ENCODE measurements around the gene TARS1. TPM values are rescaled to one million over a fixed set of nuclear protein-coding genes. Genes with fewer than 3 reads are reported as not detected.

TARS1 gene
- total and polyA plus RNA-seq, 2 of the 8 experiments (the other 6 are each of a cell fraction or from before 2014, with no cell fraction given), result 94.4 to 445 TPM

DNA sequence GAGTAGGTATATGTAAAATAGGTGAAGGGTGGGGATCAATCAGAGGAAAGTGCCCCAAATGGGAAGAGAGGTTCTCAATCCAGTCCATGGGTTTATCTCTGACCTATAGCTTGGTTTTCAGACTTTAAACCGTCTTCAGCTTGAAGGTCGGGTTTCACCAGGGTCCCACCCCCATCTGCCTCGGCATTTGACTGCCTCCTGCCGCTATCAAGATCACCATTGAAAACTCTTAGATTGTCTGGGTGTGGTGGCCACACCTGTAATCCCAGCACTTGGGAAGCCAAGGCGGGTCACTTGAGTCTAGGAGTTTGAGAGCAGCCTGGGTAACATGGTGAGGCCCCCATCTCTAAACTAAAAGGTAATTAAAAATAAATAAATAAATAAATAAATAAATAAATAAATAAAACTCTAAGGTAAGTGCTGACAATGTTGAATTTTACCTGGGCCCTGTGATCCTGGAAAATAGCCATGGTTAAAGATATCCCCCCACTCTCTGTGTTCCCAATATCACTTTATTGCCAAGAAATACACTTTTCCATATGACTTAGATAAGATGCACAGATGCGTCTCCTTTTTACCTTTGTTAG is 48.8 kb downstream of the TARS1 start (continued):
- TF ChIP-seq, protein P1, sequence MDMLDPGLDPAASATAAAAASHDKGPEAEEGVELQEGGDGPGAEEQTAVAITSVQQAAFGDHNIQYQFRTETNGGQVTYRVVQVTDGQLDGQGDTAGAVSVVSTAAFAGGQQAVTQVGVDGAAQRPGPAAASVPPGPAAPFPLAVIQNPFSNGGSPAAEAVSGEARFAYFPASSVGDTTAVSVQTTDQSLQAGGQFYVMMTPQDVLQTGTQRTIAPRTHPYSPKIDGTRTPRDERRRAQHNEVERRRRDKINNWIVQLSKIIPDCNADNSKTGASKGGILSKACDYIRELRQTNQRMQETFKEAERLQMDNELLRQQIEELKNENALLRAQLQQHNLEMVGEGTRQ (IDR thresholded peaks at IDR 0.05; ENCODE audit: low read length), result no peak
- TF ChIP-seq RAD21 (IDR thresholded peaks at IDR 0.05 in 1 of 2, conservative IDR thresholded peaks at IDR 0.05 in 1 of 2; ENCODE audit: low read depth in 2 of 2, low read length in 2 of 2), result no peak
- no peak for TF ChIP-seq SP1 (IDR thresholded peaks at IDR 0.05; ENCODE audit: low read depth, low read length)
- no peak for TF ChIP-seq PHF8 (conservative IDR thresholded peaks at IDR 0.05; ENCODE audit: low read depth, low read length)
- no peak for TF ChIP-seq GTF2F1 (IDR thresholded peaks at IDR 0.05; ENCODE audit: borderline replicate concordance, low read depth, low read length)
- no peak for TF ChIP-seq HDAC6 (IDR thresholded peaks at IDR 0.05; ENCODE audit: low read depth, low read length)
- TF ChIP-seq JUND (IDR thresholded peaks at IDR 0.05; ENCODE audit: low read length), result no peak
- TF ChIP-seq BRCA1 (IDR thresholded peaks at IDR 0.05; ENCODE audit: low read depth, low read length), result no peak
- TF ChIP-seq, protein P2, sequence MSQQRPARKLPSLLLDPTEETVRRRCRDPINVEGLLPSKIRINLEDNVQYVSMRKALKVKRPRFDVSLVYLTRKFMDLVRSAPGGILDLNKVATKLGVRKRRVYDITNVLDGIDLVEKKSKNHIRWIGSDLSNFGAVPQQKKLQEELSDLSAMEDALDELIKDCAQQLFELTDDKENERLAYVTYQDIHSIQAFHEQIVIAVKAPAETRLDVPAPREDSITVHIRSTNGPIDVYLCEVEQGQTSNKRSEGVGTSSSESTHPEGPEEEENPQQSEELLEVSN (IDR thresholded peaks at IDR 0.05), result no peak
- TF ChIP-seq CBX5 (IDR thresholded peaks at IDR 0.05; ENCODE audit: low read depth, low read length), result no peak
